B cell (primary cell): Measurements from ENCODE around the gene CERCAM.

Experiments used
- CTCF ChIP-seq: fragments of 200-600 bp; IDR thresholded peaks from one replicate; pipeline ENCODE4 v1.8.0; 2022; ENCODE audit warnings: antibody characterized with exemption, mild to moderate bottlenecking
- EZH2 ChIP-seq: IDR thresholded peaks from 2 replicates; pipeline ENCODE4 v1.6.1; 2012; ENCODE audit warnings: borderline replicate concordance, low read depth, mild to moderate bottlenecking, moderate library complexity, low read length; ENCODE audit not compliant: insufficient read depth, poor library complexity, severe bottlenecking

- TF ChIP-seq CTCF (no peak), EZH2 (no peak)
These were observed 15.0 kb downstream of the CERCAM start for GRCh38 chr9:128435611-128436010.
